Mesendoderm (in vitro differentiated cells): Measurements from ENCODE around the gene CIAO3.

Experiments used
- DNase-seq: peaks from one replicate; pipeline ENCODE4 v3.0.0; 2013
- H2AK5ac ChIP-seq: 2 replicates; pipeline ENCODE4 v1.6.1; 2013; ENCODE audit warnings: low read length, inconsistent platforms
- H2BK120ac ChIP-seq: 2 replicates; pipeline ENCODE4 v1.6.1; 2013; ENCODE audit warnings: low read depth, mild to moderate bottlenecking, low read length, moderate library complexity, mixed read lengths
- H2BK15ac ChIP-seq: replicated peaks from 2 replicates; pipeline ENCODE4 v1.6.1; 2013; ENCODE audit warnings: low read depth, mild to moderate bottlenecking, moderate library complexity
- H2BK5ac ChIP-seq: 2 replicates; pipeline ENCODE4 v1.6.1; 2013; ENCODE audit warnings: low read length, inconsistent platforms
- H3K18ac ChIP-seq: 2 replicates; pipeline ENCODE4 v1.6.1; 2013; ENCODE audit warnings: mild to moderate bottlenecking, low read length, mixed read lengths
- H3K23ac ChIP-seq: one replicate; pipeline ENCODE4 v1.6.1; 2013; ENCODE audit warnings: low read length
- H3K27ac ChIP-seq: 2 replicates; pipeline ENCODE4 v1.5.1; 2013; ENCODE audit warnings: low read depth, mild to moderate bottlenecking, inconsistent platforms, low read length, moderate library complexity
- H3K27me3 ChIP-seq: 2 replicates; pipeline ENCODE4 v1.6.1; 2013; ENCODE audit warnings: low read length, control low read depth, mild to moderate bottlenecking, inconsistent platforms; ENCODE audit not compliant: insufficient read depth, poor library complexity
- H3K36me3 ChIP-seq: 2 replicates; pipeline ENCODE4 v1.6.1; 2013; ENCODE audit warnings: low read length, inconsistent platforms; ENCODE audit not compliant: control insufficient read depth, insufficient read depth
- H3K4ac ChIP-seq: one replicate; pipeline ENCODE4 v1.6.1; 2013; ENCODE audit warnings: low read depth, mild to moderate bottlenecking, low read length, moderate library complexity
- H3K4me1 ChIP-seq: 2 replicates; pipeline ENCODE4 v1.6.1; 2013; ENCODE audit warnings: low read depth, low read length, inconsistent platforms; ENCODE audit not compliant: control insufficient read depth
- H3K4me2 ChIP-seq: 2 replicates; pipeline ENCODE4 v1.6.1; 2013; ENCODE audit warnings: low read length
- H3K4me3 ChIP-seq: 2 replicates; pipeline ENCODE4 v1.5.1; 2013; ENCODE audit warnings: mild to moderate bottlenecking, low read length
- H3K56ac ChIP-seq: one replicate; pipeline ENCODE4 v1.6.1; 2013; ENCODE audit warnings: low read length
- H3K79me1 ChIP-seq: 2 replicates; pipeline ENCODE4 v1.6.1; 2013; ENCODE audit warnings: low read length, inconsistent platforms
- H3K79me2 ChIP-seq: 2 replicates; pipeline ENCODE4 v1.6.1; 2013; ENCODE audit warnings: mild to moderate bottlenecking, low read length; ENCODE audit not compliant: control insufficient read depth, insufficient read depth
- H3K9ac ChIP-seq: 2 replicates; pipeline ENCODE4 v1.6.1; 2013; ENCODE audit warnings: low read length, inconsistent platforms
- H4K5ac ChIP-seq: one replicate; pipeline ENCODE4 v1.6.1; 2013; ENCODE audit warnings: low read length
- H4K8ac ChIP-seq: one replicate; pipeline ENCODE4 v1.6.1; 2013; ENCODE audit warnings: low read depth, mild to moderate bottlenecking, control low read depth, low read length, moderate library complexity
- WGBS: extraction: QIAGEN DNeasy Blood & Tissue Kit; methylation state at CpG from one replicate; pipeline ENCODE4 v1.1.7; 2013; ENCODE audit warnings: low lambda C conversion rate, missing lambda C conversion rate; ENCODE audit not compliant: insufficient coverage; ENCODE audit errors: extremely low coverage; 5-methylcytosine and 5-hydroxymethylcytosine counted together

The CIAO3 gene

DNA sequence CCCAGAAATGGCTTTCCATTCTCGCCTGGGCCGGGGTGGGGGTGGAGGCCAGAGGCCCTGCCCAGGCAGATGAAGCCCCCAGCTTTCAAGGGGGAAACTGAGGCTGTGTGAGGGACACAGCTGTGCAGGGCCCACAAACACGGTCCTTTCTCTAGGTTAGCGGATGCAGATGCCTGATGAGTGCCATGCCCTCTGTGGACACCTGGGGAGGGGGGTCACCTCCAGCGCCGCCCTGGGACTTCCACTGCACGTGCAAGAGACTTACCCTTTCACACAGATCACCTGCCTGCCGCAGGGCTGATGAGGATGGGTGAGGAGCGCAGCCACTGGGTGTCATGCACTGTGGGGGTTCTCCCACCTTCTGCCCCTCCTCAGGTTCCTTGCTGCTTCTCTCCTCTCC lies 22.4 kb downstream of the CIAO3 start:
- H3K79me1 ChIP-seq = no peaks in the 10 kb centered on the region
- no peak overlapping the region for H3K23ac ChIP-seq
- no peak overlapping the region for H3K18ac ChIP-seq
- no peak overlapping the region for H2BK5ac ChIP-seq
- no peak overlapping the region for H3K27ac ChIP-seq
- no peaks in the 10 kb centered on the region for H3K36me3 ChIP-seq
- H3K4ac ChIP-seq = no peak overlapping the region
- no CpG with 5 or more reads among the region's 9 CpGs for WGBS
- no peak overlapping the region for H4K5ac ChIP-seq
- no peak for DNase-seq
- H3K27me3 ChIP-seq = peaks cover 7% of the 10 kb centered on the region
- H4K8ac ChIP-seq = no peak overlapping the region
- H3K4me3 ChIP-seq = no peak overlapping the region
- no peak overlapping the region for H2BK120ac ChIP-seq
- H2AK5ac ChIP-seq = no peak overlapping the region
- no peaks in the 10 kb centered on the region for H3K79me2 ChIP-seq
- no peak overlapping the region for H3K9ac ChIP-seq
- no peak overlapping the region for H2BK15ac ChIP-seq
- H3K56ac ChIP-seq = no peak overlapping the region
- H3K4me2 ChIP-seq = no peak overlapping the region
- H3K4me1 ChIP-seq = peaks cover 4% of the 10 kb centered on the region

- no CpG with 5 or more reads among the region's 32 CpGs for WGBS
Observed at GRCh38 chr16:717450-718245, 23.1 kb downstream of the CIAO3 start.

GRCh38 chr16:716768-717325 lies 23.9 kb downstream of the CIAO3 start:
- H3K9ac ChIP-seq = no peak overlapping the region
- H3K4me3 ChIP-seq = no peak overlapping the region
- WGBS = no CpG with 5 or more reads among the region's 29 CpGs
- no peak overlapping the region for H3K56ac ChIP-seq
- H2BK15ac ChIP-seq = no peak overlapping the region
- H3K18ac ChIP-seq = no peak overlapping the region
- no peaks in the 10 kb centered on the region for H3K36me3 ChIP-seq
- no peak overlapping the region for H3K27ac ChIP-seq
- H4K8ac ChIP-seq = no peak overlapping the region
- H3K27me3 ChIP-seq = peaks cover 7% of the 10 kb centered on the region
- H3K4me1 ChIP-seq = peaks cover 4% of the 10 kb centered on the region
- H2BK5ac ChIP-seq = no peak overlapping the region
- no peaks in the 10 kb centered on the region for H3K79me2 ChIP-seq
- DNase-seq = no peak
- no peak overlapping the region for H2BK120ac ChIP-seq
- H3K23ac ChIP-seq = no peak overlapping the region
- no peak overlapping the region for H3K4me2 ChIP-seq
- H4K5ac ChIP-seq = no peak overlapping the region
- no peak overlapping the region for H3K4ac ChIP-seq
- H2AK5ac ChIP-seq = no peak overlapping the region
- no peaks in the 10 kb centered on the region for H3K79me1 ChIP-seq

More at GRCh38 chr16:717450-718245, 23.1 kb downstream of the CIAO3 start:
- H2BK120ac ChIP-seq = no peak overlapping the region
- H3K4me1 ChIP-seq = peaks cover 4% of the 10 kb centered on the region
- peaks cover 7% of the 10 kb centered on the region for H3K27me3 ChIP-seq
- no peak overlapping the region for H3K56ac ChIP-seq
- DNase-seq = no peak
- H2BK15ac ChIP-seq = no peak overlapping the region
- no peak overlapping the region for H3K18ac ChIP-seq
- no peak overlapping the region for H4K8ac ChIP-seq
- no peak overlapping the region for H3K4me3 ChIP-seq
- no peak overlapping the region for H3K27ac ChIP-seq
- H3K36me3 ChIP-seq = no peaks in the 10 kb centered on the region
- no peaks in the 10 kb centered on the region for H3K79me1 ChIP-seq
- no peak overlapping the region for H3K23ac ChIP-seq
- no peak overlapping the region for H2AK5ac ChIP-seq
- H3K4me2 ChIP-seq = no peak overlapping the region
- no peaks in the 10 kb centered on the region for H3K79me2 ChIP-seq
- no peak overlapping the region for H3K4ac ChIP-seq
- no peak overlapping the region for H3K9ac ChIP-seq
- no peak overlapping the region for H4K5ac ChIP-seq
- no peak overlapping the region for H2BK5ac ChIP-seq

GRCh38 chr16:716200-716568 lies 24.6 kb downstream of the CIAO3 start:
- Histone ChIP-seq H3K36me3 (no peaks in the 10 kb centered on the region), H3K27me3 (peaks cover 7% of the 10 kb centered on the region), H3K79me1 (no peaks in the 10 kb centered on the region), H3K4ac (no peak overlapping the region), H3K56ac (peak overlapping the region; percentile 17), H2AK5ac (no peak overlapping the region), H3K18ac (no peak overlapping the region), H3K79me2 (no peaks in the 10 kb centered on the region), H2BK15ac (no peak overlapping the region), H3K4me1 (peaks cover 4% of the 10 kb centered on the region), H3K27ac (no peak overlapping the region), H3K9ac (no peak overlapping the region), H2BK120ac (no peak overlapping the region), H3K4me3 (no peak overlapping the region), H3K4me2 (no peak overlapping the region), H4K5ac (no peak overlapping the region), H3K23ac (peak overlapping the region; percentile 4), H2BK5ac (no peak overlapping the region), H4K8ac (no peak overlapping the region)
- peak; percentile 32 for DNase-seq
- no CpG with 5 or more reads among the region's 12 CpGs for WGBS

- peak; percentile 30 for DNase-seq
- WGBS = no CpG with 5 or more reads among the region's 74 CpGs
- Histone ChIP-seq H3K4me3 (no peak overlapping the region), H4K8ac (no peak overlapping the region), H3K4me2 (peak overlapping the region; percentile 58), H3K79me2 (no peaks in the 10 kb centered on the region), H3K23ac (no peak overlapping the region), H3K79me1 (no peaks in the 10 kb centered on the region), H2BK15ac (no peak overlapping the region), H3K56ac (peak overlapping the region; percentile 58), H3K4ac (no peak overlapping the region), H3K27me3 (peaks cover 7% of the 10 kb centered on the region), H3K36me3 (no peaks in the 10 kb centered on the region), H3K27ac (no peak overlapping the region), H2AK5ac (no peak overlapping the region), H3K18ac (no peak overlapping the region), H2BK120ac (no peak overlapping the region), H2BK5ac (no peak overlapping the region), H3K9ac (peak overlapping the region; percentile 47), H4K5ac (no peak overlapping the region), H3K4me1 (peaks cover 4% of the 10 kb centered on the region)
Observed at GRCh38 chr16:715477-716199, 25.2 kb downstream of the CIAO3 start.
